OCI-LY7 (cell line): Measurements from ENCODE around the gene CLASP2.

Experiments used
- EZH2phosphoT487 ChIP-seq: fragments of 200-600 bp; sonication (generic); IDR thresholded peaks from 2 replicates; pipeline ENCODE4 v1.6.1; 2018; ENCODE audit warnings: low read depth, borderline replicate concordance, mild to moderate bottlenecking, mixed run types, antibody characterized with exemption, low read length, moderate library complexity, mixed read lengths
- TF ChIP-seq, protein P1 (sequence below): fragments of 200-600 bp; sonication (generic); conservative IDR thresholded peaks from 2 replicates; pipeline ENCODE4 v1.5.1; 2014; ENCODE audit warnings: mild to moderate bottlenecking, antibody characterized with exemption, low read length, moderate library complexity, mixed read lengths

DNA sequence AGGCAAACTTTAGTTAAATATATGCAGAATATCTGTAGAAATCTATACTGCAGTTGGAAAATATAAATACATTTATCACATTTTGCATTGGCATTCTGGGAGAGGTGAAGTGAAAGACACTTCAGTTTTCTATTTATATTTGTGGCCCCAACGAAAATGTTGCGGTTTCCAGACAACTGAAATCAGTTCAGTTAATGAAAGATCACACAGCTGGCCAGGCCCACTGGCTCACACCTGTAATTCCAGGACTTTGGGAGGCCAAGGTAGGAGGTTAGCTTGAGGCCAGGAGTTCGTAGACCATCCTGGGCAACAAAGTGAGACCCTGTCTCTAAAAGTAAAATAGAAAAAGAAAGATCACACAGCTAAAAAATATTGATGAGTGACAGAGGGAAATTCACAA lies 11.9 kb upstream of the CLASP2 start:
- TF ChIP-seq, protein P1, sequence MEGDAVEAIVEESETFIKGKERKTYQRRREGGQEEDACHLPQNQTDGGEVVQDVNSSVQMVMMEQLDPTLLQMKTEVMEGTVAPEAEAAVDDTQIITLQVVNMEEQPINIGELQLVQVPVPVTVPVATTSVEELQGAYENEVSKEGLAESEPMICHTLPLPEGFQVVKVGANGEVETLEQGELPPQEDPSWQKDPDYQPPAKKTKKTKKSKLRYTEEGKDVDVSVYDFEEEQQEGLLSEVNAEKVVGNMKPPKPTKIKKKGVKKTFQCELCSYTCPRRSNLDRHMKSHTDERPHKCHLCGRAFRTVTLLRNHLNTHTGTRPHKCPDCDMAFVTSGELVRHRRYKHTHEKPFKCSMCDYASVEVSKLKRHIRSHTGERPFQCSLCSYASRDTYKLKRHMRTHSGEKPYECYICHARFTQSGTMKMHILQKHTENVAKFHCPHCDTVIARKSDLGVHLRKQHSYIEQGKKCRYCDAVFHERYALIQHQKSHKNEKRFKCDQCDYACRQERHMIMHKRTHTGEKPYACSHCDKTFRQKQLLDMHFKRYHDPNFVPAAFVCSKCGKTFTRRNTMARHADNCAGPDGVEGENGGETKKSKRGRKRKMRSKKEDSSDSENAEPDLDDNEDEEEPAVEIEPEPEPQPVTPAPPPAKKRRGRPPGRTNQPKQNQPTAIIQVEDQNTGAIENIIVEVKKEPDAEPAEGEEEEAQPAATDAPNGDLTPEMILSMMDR = no peak
- TF ChIP-seq EZH2phosphoT487 = no peak
